ENCODE results near the gene SEC14L1.
"Not testable (repeated sequence)": the region's sequence is repeated elsewhere in the genome, so short reads cannot be mapped to it uniquely, and the experiment has no call there.

SEC14L1 gene

DNA sequence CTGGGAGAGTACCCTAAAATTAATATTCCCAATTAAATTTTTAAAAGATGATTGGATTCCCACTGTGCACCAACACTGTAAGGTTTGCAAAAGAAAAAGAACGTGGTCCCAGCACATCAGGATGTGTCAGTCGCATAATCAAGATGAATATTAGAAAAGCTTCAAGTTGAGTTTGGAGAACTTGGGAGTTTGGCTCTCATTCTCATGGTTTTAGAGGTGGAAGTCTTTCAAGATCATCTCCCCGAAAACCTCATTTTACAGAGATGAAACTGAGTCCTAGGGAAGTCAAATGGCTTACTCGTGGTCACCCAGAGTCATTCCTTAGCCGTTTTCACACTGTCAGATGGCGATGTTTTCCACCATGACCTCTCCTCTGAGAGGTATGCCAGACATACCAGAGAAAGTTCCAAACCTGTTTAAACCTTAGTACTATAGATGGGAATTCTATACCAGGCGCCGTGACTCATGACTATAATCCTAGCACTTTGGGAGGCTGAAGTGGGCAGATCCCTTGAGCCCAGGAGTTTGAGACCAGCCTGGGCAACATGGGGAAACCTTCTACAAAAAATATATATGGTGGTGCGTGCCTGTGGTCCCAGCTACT is 1.2 kb downstream of the SEC14L1 start:
- DNase-seq (ENCODE audit: low spot score) = no peak

DNA sequence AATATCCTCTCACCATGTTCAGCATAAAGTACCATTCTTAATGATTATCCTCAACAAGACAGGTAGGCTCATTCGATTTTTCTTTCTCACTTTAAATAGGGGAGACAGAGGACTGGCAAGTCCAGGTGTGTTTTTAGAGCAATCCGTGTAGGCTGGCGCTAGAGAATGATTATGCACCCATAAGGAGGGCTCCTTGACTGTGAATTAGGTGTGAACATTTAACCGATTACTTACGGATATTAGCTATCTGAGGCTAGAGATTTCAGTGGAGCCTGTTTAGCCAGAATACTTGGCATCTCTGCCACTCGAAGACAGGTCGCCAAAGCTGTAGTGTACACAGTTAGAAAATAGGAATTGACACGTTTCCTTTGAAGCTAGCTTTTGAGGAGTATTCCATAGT is 1.9 kb downstream of the SEC14L1 start:
- DNase-seq (ENCODE audit: low spot score) = no peak

DNA sequence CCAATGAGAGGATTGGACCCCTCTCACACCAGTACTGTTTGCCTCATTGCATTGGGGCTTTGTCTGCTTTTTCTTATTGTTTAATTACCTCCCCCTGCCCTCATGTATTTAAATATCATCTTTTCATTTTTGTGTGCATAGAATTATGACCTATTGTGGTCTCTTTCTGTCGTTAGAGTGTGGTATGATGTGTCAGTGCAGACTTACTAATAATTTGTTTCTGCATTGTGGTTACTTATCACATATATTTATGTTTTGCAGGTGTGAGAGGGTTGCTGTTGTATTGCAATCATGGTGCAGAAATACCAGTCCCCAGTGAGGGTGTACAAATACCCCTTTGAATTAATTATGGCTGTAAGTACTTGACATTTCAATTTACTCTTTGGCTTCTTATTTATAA is 2.5 kb downstream of the SEC14L1 start:
- no peak for DNase-seq (ENCODE audit: low spot score)

DNA sequence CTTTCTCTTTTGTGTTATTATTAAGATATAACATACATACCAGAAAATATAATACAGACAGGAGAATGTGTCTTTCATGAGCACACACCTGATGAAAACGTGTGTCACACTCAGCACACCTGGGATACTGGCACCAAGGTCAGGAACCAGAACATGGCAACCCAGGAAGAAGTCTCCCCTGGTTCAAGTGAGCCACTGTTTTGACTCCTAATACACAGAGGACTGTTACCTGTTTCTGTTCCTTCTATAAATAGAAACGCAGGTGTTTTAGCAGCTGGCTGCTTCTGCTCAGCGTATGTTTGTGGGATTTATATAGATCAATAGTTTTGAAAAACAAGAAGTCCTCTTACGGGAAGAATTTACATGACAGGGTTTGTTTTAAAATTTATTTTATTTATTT is 3.5 kb downstream of the SEC14L1 start:
- DNase-seq (ENCODE audit: low spot score) = no peak

DNA sequence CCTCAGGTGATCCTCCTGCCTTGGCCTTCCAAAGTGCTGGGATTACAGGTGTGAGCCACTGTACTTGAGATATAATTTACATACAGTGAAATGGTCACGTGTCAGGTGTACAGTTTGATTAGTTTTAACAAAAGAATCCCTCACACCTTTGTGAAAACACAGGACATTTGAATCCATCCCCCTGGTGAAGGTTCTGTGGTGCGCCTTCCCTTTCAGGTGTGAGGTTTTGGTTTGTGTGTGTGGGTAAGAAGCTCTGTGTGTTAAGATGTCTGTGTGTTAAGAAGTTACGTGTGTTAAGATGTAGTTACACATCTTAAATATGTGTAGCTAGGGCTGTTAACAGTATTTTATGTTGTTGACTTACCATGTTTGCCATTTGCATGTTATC is 4.4 kb downstream of the SEC14L1 start:
- no peak for DNase-seq (ENCODE audit: low spot score)

DNA sequence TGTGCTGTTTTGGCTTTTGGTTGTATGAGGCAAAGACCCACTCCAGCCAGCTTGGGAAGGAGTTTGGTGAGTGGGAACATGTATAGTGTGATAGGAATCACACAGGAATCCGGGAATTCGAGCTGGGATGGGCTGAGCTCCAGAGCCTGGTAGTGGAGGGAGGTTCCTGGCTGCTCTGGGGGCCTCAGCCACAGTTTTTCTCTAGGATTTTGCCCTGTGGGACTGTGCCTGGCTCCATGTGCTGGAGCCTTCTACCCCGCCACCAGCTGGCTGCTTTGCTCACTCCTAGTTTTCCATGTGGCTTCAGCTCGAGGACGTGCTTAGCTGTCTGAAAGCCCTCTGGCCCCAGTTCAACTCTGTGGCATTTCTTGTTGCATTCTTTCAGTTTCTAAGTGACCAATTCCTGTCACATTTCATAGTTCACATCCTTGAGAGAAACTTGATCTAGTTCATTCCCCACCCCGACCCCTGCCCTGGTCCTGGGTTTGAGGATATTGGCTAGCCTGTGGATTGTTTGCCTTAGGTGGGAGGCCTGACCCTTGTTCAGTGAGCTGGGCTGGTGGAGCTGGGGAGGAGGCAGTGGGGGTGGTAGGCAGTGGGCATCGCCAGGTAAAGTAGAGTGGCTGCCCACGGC is 5.0 kb downstream of the SEC14L1 start:
- peak; percentile 78 for DNase-seq (ENCODE audit: low spot score)

DNA sequence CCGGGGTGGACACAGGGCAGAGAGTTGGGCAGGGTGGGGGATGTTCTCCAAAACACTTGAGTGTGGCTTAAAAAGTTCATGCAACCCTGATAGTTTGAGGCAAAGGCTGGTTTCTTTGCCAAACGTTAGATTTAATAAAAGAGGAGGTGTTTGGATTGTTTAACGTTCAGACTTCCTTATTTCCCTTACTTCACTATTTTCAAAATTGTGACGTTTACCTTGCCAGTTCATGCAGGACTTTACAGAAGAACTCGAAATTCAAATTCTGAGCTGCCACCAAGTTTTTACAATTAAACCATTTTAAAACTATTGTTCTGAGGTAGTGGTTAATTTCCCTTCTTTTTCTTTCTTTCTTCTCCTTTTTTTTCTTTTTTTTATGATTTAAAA is 5.5 kb downstream of the SEC14L1 start:
- no peak for DNase-seq (ENCODE audit: low spot score)

DNA sequence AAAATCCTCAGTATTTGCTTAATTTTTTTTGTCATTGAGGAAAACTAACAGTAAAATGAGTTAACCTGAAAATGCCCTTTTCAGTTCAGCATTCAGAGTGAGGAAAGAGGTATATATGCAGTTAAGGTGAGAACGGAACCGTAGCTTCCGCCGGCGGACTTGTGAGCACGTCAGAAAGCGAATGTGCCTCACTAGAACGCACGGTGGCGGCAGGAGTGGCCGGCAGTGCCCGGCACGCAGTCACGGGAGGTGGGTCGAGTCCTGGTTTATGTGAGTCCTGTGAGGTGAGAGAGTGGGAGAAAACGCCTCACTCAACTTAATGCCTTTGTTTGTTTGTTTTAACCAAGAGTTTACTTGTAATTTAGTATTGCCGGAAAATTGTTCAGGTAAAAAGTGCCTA is 6.1 kb downstream of the SEC14L1 start:
- no peak for DNase-seq (ENCODE audit: low spot score)

DNA sequence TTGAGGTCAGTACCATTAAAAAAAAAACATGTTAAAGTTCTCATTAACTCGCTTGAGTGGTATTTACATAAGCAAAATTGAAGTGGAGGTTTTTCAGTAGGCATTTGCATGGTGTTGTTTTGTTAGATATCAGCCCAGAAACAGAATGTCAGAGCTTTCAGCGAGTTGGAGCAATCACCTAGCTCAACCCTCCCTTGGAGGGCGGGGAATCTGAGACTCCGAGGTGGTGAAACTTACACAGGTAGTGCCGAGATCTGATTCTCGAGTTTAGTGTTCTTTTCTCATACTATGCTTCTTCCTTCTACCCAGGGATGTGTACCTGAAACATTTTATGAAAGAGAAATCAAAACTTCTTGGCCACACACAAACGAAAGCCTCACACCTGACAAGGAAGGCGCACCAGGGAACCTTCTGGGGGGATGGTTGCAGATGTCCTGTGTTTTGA is 6.6 kb downstream of the SEC14L1 start:
- DNase-seq (ENCODE audit: low spot score) = no peak

DNA sequence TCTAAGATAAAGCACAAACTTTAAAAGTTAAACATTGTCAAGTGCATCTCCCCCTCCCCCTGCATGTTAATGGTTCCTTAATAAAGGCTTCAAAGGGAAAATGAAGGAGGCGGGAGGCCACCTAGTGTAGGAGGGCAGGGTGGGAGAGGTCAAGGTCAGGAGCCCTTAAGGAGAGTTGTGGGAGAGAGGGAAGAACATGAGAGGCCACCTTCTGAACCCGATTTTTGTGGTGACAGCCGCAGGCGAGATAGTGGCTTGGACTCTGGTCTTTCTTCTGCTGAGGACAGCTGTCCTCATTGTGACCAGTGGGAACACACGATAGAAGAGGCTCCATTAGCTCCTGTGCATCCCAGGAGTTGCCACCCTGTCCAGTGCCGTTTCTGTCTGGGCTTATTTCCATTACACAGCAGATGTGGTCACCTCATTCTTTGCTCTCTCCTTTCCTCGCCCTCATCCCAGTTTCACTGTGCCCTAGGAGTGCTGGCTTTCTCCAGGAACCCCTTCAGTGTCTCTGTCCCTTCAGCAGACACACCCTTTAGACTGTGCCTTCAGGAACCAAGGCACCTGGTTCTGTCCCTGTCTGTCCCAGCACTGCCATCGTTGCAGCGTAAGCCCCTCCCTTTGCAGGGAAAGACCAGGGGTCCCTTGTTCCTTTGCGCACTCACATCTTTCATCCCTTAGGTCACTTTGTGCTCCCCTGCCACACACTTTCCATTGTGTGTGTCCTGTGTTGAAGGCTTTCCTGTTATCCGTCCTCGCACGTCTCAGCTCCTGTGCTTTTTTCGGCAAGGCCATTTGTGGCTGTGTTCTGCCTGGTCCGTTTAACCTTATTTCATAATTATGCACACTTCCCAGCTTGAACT is 7.5 kb downstream of the SEC14L1 start:
- no peak for DNase-seq (ENCODE audit: low spot score)

DNA sequence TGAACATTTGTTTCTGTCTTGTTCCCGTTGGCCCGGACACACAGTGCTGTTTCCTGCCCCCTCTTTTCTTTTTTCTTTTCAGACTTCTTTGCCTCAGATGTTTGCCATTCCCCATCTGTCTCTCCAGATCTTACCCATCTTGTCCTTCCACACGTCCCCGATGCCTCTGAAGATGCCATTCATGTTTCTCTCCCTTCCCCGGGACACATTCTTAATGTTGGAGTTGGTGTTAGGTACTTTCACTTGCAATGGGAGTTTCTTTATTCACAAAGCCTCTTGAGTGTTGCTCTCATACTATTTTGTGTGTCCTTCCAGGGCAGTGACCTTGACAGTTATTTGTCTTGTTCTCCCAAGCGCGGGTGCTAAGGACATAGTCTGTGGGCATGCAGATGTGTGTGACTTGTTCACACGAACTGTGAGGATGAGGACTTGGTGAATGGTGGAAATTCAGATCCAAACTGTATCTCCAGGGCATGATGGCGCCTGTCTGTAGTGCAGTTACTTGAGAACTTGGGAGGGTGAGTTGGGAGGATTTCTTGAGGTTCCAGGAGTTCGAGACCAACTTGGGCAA is 8.3 kb downstream of the SEC14L1 start:
- DNase-seq (ENCODE audit: low spot score) = no peak

DNA sequence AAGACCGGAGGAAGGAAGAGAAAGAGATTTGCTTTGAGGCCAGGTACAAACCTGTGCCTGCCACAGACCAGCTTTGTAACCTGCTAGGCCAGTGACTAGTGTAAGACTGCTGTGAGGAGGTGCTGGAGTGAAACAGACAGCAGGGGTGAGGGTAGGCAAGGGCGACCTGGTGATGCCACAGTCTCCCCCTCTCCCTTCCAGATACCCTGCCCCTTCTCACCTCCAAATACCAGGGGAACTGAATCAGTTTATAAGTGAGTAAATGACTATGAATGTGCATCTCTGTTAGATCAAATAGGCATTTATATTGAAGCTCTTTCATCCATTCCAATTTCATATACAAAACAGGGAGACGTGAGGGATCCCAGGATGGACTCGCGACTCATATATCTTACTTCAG is 9.4 kb downstream of the SEC14L1 start:
- no peak for DNase-seq (ENCODE audit: low spot score)

DNA sequence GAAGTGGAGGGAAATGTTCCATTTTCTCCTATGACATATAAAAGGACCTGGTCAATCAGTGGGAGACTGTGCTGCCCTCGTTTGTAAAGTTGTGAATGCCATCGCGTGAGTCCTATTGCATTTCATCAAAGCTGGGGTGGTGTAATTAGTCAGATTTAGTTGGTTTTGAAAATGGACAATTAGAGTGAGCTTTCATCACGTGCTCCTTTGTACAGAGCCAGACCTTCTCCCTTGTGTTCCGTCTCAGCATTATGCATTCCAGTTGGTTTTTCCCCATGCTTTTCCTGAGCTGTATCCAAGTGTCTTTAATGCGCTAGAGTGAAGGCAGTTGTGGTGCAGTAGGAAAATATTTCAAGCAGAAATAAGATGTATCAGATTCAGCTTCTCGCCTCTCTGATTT is 10.4 kb downstream of the SEC14L1 start:
- no peak for DNase-seq (ENCODE audit: low spot score)

DNA sequence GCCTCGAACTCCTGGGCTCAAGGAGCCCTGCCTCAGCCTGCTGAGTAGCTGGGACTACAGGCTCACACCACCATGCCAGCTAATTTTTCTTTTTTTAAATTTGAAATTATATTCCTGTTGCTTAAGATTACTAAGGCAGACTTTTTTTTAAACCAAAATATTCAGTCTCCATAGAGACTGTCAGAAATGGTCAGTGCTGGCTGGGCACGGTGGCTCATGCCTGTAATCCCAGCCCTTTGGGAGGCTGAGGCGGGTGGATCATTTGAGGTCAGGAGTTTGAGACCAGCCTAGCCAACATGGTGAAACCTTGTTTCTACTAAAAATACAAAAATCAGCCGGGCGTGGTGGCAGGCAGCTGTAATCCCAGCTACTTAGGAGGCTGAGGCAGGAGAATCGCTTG is 11.3 kb downstream of the SEC14L1 start:
- not testable (repeated sequence) for DNase-seq (ENCODE audit: low spot score)

DNA sequence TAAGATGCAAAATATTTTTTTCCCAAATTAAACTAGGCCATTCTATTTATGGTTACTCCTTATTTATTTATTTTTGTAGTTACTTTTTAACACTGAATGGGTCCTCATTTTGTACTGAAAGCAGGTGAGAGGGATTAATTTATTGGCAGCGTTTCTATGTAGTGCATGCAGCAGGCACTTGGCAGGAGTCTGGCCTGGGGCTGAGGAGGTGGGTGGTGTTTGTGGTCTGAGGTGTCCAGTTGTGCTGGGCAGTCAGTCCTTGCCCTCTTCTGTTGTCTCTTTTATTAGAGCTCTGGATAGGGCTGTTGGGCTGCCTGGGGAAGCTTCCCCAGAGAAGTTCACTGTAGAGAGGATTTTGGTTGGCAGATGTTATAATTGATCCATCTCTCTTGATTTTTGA is 12.7 kb downstream of the SEC14L1 start:
- no peak for DNase-seq (ENCODE audit: low spot score)

DNA sequence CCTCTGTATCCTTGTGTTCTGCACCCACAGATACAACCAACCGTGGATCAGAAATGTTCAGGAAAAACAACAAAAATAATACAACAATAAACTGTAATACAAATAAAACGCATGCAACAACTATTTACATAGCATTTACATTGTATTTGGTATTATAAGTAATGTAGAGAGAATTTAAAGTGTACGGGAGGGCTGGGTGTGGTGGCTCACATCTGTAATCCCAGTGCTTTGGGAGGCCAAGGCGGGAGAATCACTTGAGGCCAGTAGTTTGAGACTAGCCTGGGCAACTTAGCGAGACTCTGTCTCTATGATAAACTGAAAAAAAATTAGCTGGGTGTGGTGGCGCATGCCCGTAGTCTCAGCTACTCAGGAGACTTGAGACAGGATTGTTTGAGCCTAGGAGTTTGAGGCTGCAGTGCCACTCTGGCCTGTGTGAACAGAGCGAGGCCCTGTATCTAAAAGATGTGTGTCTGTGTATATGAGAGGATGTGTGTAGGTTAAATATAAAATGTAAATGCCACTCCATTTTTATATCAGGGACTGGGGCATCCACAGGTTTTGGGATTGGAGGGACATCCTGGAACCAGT is 13.3 kb downstream of the SEC14L1 start:
- DNase-seq (ENCODE audit: low spot score) = no peak

DNA sequence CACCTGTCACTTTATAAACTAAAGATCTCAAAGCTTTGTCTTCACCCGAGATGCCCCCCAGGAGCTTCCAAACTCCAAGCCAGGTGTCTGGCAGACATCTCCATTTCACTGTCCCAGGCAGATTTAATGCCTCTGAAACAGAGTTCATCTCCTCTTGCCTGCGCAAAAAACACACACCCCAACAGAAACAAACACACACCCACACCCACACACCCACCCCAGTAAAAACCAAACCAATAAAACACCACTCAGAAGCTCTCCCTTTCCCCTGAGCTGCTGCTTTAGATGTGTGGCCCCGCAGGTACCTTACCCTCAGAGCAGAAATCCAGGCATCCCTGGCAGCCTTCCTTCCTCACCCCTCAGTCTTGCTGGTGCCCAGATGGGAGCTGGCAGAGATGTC is 14.4 kb downstream of the SEC14L1 start:
- no peak for DNase-seq (ENCODE audit: low spot score)

DNA sequence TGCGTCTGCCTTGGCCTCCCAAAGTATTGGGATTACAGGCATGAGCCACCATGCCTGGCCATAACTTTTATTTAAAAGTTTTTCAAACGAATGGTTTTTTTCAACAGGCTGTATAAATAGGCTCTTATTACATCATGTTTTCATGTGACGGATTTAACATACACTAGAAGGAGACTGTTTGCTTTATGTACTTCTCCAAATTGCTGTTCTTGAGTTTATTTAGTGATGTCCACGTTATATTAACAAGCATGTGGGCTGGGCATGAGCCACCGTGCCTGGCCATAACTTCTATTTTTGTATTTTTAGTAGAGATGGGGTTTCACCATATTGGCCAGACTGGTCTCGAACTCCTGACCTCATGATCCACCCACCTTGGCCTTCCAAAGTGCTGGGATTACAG is 17.0 kb downstream of the SEC14L1 start:
- not testable (repeated sequence) for DNase-seq (ENCODE audit: low spot score)

DNA sequence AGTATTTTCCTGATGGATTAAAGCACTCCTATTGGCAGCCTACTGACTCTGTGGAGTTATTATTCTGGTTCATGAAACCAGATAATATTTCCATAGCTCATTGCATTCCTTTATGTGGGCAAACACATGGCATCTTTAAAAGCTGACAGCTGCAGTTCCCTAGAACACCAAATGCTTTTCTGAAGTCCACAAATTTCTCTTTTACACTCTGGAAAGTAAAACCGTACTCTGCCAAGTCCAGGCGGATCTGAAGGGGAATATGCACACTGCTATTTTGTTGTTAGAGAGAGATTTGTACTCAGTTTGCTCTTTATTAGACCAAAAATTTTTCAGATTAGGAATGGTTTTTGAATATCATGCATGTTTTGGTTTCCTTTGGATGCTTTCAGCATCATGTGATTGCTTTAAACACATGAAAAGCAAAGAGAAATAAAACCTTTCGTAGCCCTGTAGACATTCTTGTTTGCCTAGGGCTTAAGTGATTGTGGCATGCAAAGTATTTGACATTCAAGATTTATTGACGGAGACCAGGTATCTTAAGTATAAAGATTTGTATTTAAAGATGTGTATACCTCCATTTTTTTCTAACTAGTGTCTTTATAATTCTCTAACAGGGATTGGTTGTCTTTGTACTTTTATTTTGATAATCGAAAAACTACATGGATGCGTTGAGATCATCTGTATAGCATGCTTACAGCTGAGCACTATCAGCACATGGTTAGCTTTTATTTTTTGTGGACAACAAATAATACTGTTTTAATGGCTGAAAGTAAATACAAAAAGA is 19.5 kb downstream of the SEC14L1 start:
- no peak for DNase-seq (ENCODE audit: low spot score)

DNA sequence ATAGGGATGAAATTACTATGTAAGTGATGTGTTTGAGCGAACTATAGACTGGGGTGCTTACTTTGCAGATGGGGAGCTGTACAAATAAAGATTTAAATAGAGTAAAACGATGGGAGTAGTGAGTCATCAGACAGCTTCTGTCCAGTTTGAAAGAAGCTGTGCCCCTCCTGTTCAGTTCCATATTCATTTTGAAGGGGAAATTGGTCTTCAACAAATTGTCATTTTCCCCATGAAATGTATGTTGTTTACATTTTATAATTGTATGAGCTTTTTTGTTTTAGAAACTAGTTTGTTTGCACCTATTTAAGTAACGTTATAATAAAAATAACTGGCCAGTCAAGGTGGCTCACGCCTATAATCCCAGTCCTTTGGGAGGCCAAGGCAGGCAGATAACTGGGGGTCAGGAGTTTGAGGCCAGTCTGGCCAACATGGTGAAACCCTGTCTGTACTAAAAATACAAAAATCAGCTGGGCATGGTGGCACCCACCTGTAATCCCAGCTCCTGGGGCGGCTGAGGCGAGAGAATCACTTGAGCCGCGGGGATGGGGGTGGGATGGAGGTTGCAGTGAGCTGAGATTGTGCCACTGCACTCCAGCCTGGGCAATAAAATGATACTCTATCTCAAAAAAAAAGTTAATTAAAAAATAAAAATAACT is 20.2 kb downstream of the SEC14L1 start:
- DNase-seq (ENCODE audit: low spot score) = no peak

DNA sequence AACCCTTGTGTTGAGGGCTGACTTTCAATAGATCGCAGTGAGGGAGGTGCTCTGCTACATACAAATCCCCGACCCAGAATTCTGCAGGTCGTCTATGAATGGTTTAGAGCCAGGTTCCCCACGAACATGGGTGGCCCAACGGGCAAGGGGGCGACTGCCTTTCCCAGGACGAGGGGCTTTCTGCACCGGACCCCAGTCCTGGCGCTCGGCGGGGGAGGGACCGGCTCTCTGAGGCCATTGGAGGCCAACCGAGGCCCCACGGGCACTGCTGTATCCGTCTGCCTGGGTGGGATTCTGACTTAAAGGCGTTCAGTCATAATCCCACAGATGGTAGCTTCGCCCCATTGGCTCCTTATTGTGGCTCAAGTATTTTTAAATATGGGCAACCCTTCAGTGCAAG is 21.2 kb downstream of the SEC14L1 start:
- no peak for DNase-seq (ENCODE audit: low spot score)
